NCI-H226 (cell line): ENCODE measurements around the gene BMPR1B.
A peak's percentile ranks its signal among the peaks of the same experiment; 100 is the strongest.

Experiments used
- DNase-seq: peaks from one replicate; pipeline ENCODE4 v3.0.0-alpha.2; 2015

Gene BMPR1B

GRCh38 chr4:94968493-94968892 is 210.7 kb downstream of the BMPR1B start:
- no peak for DNase-seq

- DNase-seq, result no peak
Measured at GRCh38 chr4:94970650-94971049, 212.9 kb downstream of the BMPR1B start.

- peak; percentile 41 for DNase-seq
Measured at GRCh38 chr4:94974773-94975172, 217.0 kb downstream of the BMPR1B start.

GRCh38 chr4:94976371-94977011 is 218.7 kb downstream of the BMPR1B start:
- peak; percentile 55 for DNase-seq

GRCh38 chr4:94978904-94979303 is 221.1 kb downstream of the BMPR1B start:
- peak; percentile 22 for DNase-seq

GRCh38 chr4:94979621-94980020 is 221.9 kb downstream of the BMPR1B start:
- DNase-seq, result no peak

GRCh38 chr4:94995684-94996394 is 238.1 kb downstream of the BMPR1B start:
- no peak for DNase-seq

GRCh38 chr4:95000076-95000648 is 242.4 kb downstream of the BMPR1B start:
- no peak for DNase-seq

GRCh38 chr4:95004912-95005311 is 247.2 kb downstream of the BMPR1B start:
- no peak for DNase-seq

- DNase-seq, result no peak
Measured at GRCh38 chr4:95007998-95008397, 250.2 kb downstream of the BMPR1B start.

GRCh38 chr4:95013236-95013635 is 255.5 kb downstream of the BMPR1B start:
- no peak for DNase-seq

- no peak for DNase-seq
Measured at GRCh38 chr4:95014068-95014467, 256.3 kb downstream of the BMPR1B start.

- no peak for DNase-seq
Measured at GRCh38 chr4:95017305-95018064, 259.7 kb downstream of the BMPR1B start.

- no peak for DNase-seq
Measured at GRCh38 chr4:95018785-95019184, 261.0 kb downstream of the BMPR1B start.

GRCh38 chr4:95020521-95020920 is 262.8 kb downstream of the BMPR1B start:
- DNase-seq, result no peak

GRCh38 chr4:95021099-95021498 is 263.3 kb downstream of the BMPR1B start:
- DNase-seq, result no peak

GRCh38 chr4:95023110-95023509 is 265.4 kb downstream of the BMPR1B start:
- DNase-seq, result no peak

GRCh38 chr4:95027905-95028618 is 270.3 kb downstream of the BMPR1B start:
- DNase-seq, result no peak

GRCh38 chr4:95038791-95039190 is 281.0 kb downstream of the BMPR1B start:
- DNase-seq, result no peak

- no peak for DNase-seq
Measured at GRCh38 chr4:95044324-95044837, 286.6 kb downstream of the BMPR1B start.

GRCh38 chr4:95045429-95045828 is 287.7 kb downstream of the BMPR1B start:
- peak; percentile 71 for DNase-seq

GRCh38 chr4:95048296-95048695 is 290.5 kb downstream of the BMPR1B start:
- no peak for DNase-seq
